Measurements from ENCODE around the gene ARID3B. TPM values are rescaled to one million over a fixed set of nuclear protein-coding genes. Genes with fewer than 3 reads are reported as not detected.

ARID3B gene
- total RNA-seq, 1 donor from 2014 or later = 15.2 TPM

GRCh38 chr15:74547616-74548015 lies 6.6 kb downstream of the ARID3B start:
- peaks cover 25% of the 10 kb centered on the region for H3K4me1 ChIP-seq
- H3K27me3 ChIP-seq = no peaks in the 10 kb centered on the region
- no peaks in the 10 kb centered on the region for H3K36me3 ChIP-seq
- H3K9me3 ChIP-seq = no peaks in the 10 kb centered on the region
- no peak overlapping the region for H3K27ac ChIP-seq
- DNase-seq (ENCODE audit: extremely low spot score in 2 of 2) = no peak
- intact Hi-C loops (cut with DNase I) = loop anchor here (5.0 kb wide), 1 partner anchor 65 kb away; no protein-coding TSS in a partner anchor
- TF ChIP-seq POLR2AphosphoS5 (IDR thresholded peaks at IDR 0.05; ENCODE audit: insufficient read depth in 1 of 2, low read depth in 1 of 2) (no peak), POLR2A (IDR thresholded peaks at IDR 0.05) (no peak), CTCF (IDR thresholded peaks at IDR 0.05) (no peak)
- H3K4me3 ChIP-seq = no peak overlapping the region

GRCh38 chr15:74548241-74548640 lies 7.2 kb downstream of the ARID3B start:
- no peak overlapping the region for H3K27ac ChIP-seq
- H3K9me3 ChIP-seq = no peaks in the 10 kb centered on the region
- peaks cover 18% of the 10 kb centered on the region for H3K4me1 ChIP-seq
- H3K27me3 ChIP-seq = no peaks in the 10 kb centered on the region
- H3K36me3 ChIP-seq = no peaks in the 10 kb centered on the region
- H3K4me3 ChIP-seq = no peak overlapping the region
- intact Hi-C loops (cut with DNase I) = loop anchor here (5.0 kb wide), 1 partner anchor 64 kb away; no protein-coding TSS in a partner anchor
- TF ChIP-seq POLR2AphosphoS5 (IDR thresholded peaks at IDR 0.05; ENCODE audit: insufficient read depth in 1 of 2, low read depth in 1 of 2) (no peak), CTCF (IDR thresholded peaks at IDR 0.05) (no peak), POLR2A (IDR thresholded peaks at IDR 0.05) (no peak)
- no peak for DNase-seq (ENCODE audit: extremely low spot score in 2 of 2)

- no peaks in the 10 kb centered on the region for H3K27me3 ChIP-seq
- no peak overlapping the region for H3K27ac ChIP-seq
- H3K4me3 ChIP-seq = no peak overlapping the region
- H3K36me3 ChIP-seq = no peaks in the 10 kb centered on the region
- peaks cover 18% of the 10 kb centered on the region for H3K4me1 ChIP-seq
- no peaks in the 10 kb centered on the region for H3K9me3 ChIP-seq
- TF ChIP-seq POLR2A (IDR thresholded peaks at IDR 0.05) = no peak
- TF ChIP-seq CTCF (IDR thresholded peaks at IDR 0.05) = no peak
- no peak for TF ChIP-seq POLR2AphosphoS5 (IDR thresholded peaks at IDR 0.05; ENCODE audit: insufficient read depth in 1 of 2, low read depth in 1 of 2)
- intact Hi-C loops (cut with DNase I) = loop anchor here (5.0 kb wide), 1 partner anchor 62 kb away; no protein-coding TSS in a partner anchor
- no peak for DNase-seq (ENCODE audit: extremely low spot score in 2 of 2)
Measured at GRCh38 chr15:74549816-74550215, 8.8 kb downstream of the ARID3B start.

- no peak for TF ChIP-seq POLR2AphosphoS5 (IDR thresholded peaks at IDR 0.05; ENCODE audit: insufficient read depth in 1 of 2, low read depth in 1 of 2)
- TF ChIP-seq POLR2A (IDR thresholded peaks at IDR 0.05) = no peak
- TF ChIP-seq CTCF (IDR thresholded peaks at IDR 0.05) = no peak
- no peaks in the 10 kb centered on the region for H3K36me3 ChIP-seq
- peaks cover 1% of the 10 kb centered on the region for H3K4me1 ChIP-seq
- H3K4me3 ChIP-seq = no peak overlapping the region
- intact Hi-C loops (cut with DNase I) = no loop called here
- no peak overlapping the region for H3K27ac ChIP-seq
- no peaks in the 10 kb centered on the region for H3K27me3 ChIP-seq
- no peak for DNase-seq (ENCODE audit: extremely low spot score in 2 of 2)
- no peaks in the 10 kb centered on the region for H3K9me3 ChIP-seq
Measured at GRCh38 chr15:74551714-74552113, 10.7 kb downstream of the ARID3B start.

GRCh38 chr15:74552773-74553441 lies 11.9 kb downstream of the ARID3B start:
- no peak for TF ChIP-seq POLR2AphosphoS5 (IDR thresholded peaks at IDR 0.05; ENCODE audit: insufficient read depth in 1 of 2, low read depth in 1 of 2)
- no peak for TF ChIP-seq CTCF (IDR thresholded peaks at IDR 0.05)
- no peak for TF ChIP-seq POLR2A (IDR thresholded peaks at IDR 0.05)
- no peak overlapping the region for H3K4me3 ChIP-seq
- H3K36me3 ChIP-seq = no peaks in the 10 kb centered on the region
- H3K27me3 ChIP-seq = no peaks in the 10 kb centered on the region
- H3K4me1 ChIP-seq = no peaks in the 10 kb centered on the region
- DNase-seq (ENCODE audit: extremely low spot score in 2 of 2) = no peak
- H3K9me3 ChIP-seq = no peaks in the 10 kb centered on the region
- intact Hi-C loops (cut with DNase I) = no loop called here
- no peak overlapping the region for H3K27ac ChIP-seq

Measured in vagina (tissue), 2 donors.